Measurements from ENCODE around the gene TAF15.

DNA sequence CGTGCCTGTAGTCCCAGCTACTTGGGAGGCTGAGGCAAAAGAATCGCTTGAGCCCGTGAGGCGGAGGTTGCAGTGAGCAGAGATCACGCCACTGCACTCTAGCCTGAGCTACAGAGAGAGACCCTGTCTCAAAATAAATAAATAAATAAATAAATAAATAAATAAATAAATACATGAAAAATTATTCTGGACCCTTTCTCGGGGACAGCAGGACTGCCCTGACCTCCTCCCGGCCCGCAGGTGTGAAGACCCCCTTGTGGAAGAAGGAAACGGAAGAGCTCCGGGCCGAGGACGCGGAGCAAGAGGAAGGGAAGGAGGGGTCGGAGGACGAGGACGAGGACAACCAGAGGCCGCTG lies 45.5 kb upstream of the TAF15 start:
- TF ChIP-seq, protein P1, sequence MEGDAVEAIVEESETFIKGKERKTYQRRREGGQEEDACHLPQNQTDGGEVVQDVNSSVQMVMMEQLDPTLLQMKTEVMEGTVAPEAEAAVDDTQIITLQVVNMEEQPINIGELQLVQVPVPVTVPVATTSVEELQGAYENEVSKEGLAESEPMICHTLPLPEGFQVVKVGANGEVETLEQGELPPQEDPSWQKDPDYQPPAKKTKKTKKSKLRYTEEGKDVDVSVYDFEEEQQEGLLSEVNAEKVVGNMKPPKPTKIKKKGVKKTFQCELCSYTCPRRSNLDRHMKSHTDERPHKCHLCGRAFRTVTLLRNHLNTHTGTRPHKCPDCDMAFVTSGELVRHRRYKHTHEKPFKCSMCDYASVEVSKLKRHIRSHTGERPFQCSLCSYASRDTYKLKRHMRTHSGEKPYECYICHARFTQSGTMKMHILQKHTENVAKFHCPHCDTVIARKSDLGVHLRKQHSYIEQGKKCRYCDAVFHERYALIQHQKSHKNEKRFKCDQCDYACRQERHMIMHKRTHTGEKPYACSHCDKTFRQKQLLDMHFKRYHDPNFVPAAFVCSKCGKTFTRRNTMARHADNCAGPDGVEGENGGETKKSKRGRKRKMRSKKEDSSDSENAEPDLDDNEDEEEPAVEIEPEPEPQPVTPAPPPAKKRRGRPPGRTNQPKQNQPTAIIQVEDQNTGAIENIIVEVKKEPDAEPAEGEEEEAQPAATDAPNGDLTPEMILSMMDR (IDR thresholded peaks at IDR 0.05) = no peak
- no peak for TF ChIP-seq EZH2 (IDR thresholded peaks at IDR 0.05; ENCODE audit: borderline replicate concordance, insufficient read depth, low read depth, low read length, poor library complexity, severe bottlenecking)

All from B cell (primary cell).